ENCODE data around the gene AIRE.
"Not testable (repeated sequence)": the region's sequence is repeated elsewhere in the genome, so short reads cannot be mapped to it uniquely, and the experiment has no call there.

The AIRE gene

GRCh38 chr21:44267655-44268142 is 18.0 kb upstream of the AIRE start:
- DNase-seq = peak; percentile 32 to 39

- no peak for DNase-seq
Measured at GRCh38 chr21:44269090-44269489, 16.6 kb upstream of the AIRE start.

DNA sequence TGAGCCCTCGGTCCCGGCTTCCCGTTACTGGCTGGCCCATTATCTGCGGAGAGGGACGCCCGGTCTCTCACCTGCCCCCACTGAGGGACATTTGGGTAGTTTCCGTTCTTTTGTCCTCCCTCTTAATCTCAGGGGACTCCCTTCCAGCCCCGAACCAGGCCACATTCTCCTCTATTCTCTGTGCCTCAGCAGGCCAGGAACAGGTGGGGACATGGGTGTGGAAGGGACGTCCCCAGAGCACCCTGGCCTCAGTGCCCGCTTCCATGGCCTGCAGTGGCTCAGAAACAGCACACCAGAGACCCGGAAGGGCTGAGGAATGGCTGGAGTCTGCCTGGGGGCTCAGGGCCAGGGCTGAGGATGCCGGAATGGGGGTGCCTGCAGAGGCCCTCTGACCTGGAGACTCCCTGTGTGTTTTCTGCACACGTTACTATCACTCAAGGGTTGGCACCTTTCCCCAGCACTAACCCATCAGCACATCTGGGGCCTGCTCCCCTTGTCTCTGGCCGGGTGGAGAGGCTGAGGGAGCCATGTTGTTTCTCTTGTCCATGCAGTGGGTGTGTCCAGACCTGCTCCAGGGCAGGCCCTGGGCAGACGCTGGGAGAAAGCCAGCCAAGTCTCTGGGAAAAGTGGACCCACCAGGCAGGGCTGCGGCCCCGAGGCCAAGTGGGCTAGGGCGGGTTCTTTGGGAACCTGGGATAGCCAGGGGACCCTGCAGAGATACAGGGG is 14.0 kb upstream of the AIRE start:
- no peak for DNase-seq

DNA sequence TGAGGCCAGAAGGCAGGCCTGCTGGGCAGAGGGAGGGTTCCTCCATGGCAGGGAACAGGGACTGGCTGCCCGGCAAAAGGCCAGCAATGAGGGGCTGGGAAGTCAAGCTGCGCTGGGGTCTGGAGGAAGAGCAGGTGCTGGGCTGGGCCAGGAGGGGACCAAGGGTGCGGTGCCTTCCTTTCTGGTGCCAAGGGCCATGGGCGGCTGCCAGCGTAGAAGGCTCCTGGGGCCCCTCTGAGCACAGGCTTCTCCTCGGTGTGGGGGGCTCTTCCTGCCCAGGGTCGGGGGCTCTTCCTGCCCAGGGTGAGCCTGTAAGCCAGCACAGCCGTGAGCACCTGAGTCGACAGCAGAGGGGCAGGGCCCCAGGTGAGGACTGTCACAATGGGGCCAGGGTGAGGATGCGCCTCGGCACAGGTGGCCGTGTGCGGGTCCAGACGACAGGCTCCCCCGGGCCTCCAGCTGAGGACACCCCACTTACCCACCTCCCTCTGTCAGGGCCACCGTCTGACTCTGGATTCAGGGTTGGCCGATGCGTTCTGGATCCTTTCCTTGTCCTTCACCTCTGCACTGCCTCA is 13.3 kb upstream of the AIRE start:
- DNase-seq = no peak

- DNase-seq = no peak
Measured at GRCh38 chr21:44273046-44273445, 12.6 kb upstream of the AIRE start.

DNA sequence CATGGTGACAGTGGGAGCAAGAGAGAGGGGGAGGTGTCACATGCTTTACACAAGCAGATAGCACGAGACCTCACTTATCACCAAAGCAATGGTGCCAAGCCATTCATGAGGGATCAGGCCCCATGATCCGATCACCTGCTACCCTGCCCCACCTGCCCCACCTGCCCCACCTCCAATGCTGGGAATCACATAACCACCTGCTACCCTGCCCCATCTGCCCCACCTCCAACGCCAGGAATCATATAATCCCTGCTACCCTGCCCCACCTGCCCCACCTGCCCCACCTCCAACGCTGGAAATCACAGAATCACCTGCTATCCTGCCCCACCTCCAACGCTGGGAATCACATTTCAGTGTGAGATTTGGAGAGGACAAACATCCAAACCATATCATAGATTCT is 10.6 kb upstream of the AIRE start:
- no peak for DNase-seq

DNA sequence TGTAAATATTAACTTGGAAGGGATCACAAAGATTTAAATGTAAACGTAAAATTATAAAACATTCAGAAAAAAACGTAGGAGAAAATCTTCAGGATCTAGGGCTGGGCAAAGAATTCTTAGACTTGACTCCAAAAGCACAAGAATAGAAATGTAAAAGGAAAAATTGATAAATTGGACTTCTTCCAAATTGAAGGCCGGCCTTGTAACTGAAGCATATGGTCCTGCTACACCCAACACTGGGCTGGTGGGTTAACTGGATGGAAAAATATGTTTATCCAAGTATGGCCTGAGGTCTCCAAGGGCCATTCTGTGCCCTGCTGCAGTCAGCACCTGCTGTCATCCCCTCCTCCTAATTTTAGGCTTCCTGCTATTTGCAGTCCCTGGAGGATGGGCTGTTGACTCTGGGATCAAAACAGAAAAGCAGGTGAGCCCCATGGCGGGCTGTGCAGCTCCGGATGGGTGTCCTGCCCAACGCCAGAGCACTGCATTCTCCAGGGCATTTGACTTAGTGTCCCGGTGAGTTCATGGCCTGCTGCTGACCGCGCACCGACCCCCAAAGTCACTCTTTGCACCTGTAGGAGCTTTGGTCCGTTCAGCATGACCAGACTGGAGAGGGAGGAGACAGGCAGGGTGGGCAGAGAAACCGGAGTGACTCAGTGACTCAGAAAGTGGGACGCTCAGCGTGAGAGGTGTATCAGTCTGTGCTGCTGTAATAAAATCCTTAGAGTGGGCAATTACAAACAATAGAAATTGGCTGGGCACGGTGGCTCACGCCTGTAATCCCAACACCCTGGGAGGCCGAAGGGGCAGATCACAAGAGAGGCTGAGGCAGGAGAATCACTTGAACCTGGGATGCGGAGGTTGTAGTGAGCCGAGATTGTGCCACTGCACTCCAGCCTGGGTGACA is 6.1 kb upstream of the AIRE start:
- no peak for DNase-seq

DNA sequence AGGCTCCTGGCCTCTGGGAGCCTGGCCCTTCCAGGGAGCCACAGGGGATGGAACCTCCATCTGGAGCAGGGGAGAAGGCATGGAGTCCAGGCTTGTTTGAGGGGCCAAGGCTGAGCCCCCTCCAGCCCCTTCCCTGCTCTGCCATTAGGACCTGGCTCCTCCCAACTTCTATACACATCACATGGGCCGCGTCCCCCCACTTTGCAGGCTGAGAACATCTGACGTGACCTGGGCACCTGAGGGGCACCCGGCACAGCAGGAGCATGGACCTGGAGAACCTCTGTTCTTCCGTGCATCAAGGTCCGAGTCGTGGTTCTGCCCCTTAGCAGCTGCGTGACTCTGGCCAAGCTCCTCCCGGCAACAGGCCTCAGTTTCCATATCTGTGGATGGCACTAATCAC is 3.9 kb upstream of the AIRE start:
- DNase-seq = no peak

GRCh38 chr21:44282370-44282769 is 3.3 kb upstream of the AIRE start:
- DNase-seq = no peak

DNA sequence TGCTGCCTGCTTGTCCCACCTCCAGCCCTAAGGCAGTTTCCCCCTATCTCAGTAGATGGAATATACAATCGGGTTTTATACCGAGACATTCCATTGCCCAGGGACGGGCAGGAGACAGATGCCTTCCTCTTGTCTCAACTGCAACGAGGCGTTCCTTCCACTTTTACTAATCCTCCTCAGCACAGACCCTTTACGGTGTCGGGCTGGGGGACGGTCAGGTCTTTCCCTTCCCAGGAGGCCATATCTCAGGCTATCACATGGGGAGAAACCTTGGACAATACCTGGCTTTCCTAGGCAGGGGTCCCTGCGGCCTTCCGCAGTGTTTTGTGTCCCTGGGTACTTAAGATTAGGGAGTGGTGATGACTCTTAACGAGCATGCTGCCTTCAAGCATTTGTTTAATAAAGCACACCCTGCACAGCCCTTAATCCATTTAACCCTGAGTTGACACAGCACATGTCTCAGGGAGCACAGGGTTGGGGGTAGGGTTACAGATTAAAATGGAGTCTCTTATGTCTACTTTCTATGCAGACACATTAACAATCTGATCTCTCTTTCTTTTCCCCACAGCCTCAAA is 2.4 kb upstream of the AIRE start:
- not testable (repeated sequence) for DNase-seq

- no peak for DNase-seq
Measured at GRCh38 chr21:44283948-44284347, 1.7 kb upstream of the AIRE start.

GRCh38 chr21:44286086-44286715 is 525 bp downstream of the AIRE start:
- DNase-seq = no peak

DNA sequence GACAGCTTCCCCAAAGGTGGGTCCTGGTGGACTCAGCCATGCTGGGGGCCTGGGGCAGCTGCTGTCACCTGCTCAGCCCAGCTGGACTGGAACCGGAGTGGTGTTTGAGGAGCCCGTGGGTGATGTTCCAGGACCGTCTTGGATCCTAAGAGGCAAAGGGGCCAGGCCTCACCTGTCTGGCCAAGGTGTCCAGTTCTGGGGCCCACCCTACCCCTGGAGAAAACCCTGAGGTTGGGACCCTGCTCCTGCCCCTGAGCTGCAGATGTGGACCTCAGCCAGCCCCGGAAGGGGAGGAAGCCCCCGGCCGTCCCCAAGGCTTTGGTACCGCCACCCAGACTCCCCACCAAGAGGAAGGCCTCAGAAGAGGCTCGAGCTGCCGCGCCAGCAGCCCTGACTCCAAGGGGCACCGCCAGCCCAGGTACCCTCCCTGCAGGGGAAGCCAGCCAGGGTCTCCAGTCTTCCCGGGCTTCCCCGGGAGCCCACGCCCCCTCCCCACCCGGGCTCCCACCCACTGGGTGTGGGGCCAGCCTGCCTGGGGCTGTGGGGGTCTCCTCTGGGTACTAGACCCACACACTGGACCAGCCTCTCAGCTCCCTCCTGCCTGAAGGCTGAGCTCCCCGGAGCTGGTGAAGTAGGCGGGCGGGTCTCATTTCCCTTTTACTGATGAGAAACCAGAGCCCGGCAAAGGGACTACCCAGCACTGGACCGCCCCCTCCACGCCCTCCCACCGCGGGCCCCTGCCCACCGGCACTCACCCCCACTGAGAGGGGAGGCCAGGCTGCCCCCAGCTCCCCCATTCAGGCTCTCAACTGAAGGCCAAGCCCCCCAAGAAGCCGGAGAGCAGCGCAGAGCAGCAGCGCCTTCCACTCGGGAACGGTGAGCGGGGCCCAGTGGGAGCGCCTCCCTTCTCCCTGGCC is 1.3 kb downstream of the AIRE start:
- DNase-seq = no peak

DNA sequence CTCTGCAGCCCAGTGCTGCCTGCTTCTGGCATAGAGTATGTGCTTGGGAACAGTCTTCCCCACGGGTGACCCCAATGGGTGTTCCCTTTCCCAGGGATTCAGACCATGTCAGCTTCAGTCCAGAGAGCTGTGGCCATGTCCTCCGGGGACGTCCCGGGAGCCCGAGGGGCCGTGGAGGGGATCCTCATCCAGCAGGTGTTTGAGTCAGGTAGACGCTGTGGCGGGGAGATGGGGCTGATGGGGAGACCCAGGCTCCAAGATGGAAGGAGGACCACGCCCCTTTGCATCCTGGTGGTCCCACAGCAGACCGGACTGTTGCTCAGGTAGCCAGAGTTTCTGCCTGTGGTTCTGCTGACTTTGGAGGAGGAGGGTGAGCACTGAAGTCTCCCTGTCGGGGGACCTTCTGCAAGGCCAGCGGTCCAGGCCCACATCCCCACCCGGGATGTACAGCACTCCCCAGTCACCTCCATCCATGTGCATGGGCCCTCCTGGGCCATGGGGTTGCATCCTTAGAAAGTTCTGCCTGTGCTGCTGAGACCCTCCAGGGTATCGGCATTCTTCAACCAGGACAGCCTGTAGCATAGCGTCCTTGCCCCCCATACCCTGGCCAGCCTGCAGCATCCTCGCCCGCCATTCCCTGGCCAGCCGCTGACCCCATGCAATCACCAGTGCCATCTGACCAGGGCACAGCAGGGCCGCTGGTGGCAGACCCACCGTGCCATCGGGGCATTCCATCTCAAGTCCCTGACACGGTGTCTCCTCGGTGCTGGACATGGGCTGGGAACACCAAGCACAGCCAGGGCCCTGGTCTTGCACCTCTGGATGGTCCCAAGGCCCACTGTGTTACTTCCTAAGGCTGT is 2.8 kb downstream of the AIRE start:
- no peak for DNase-seq

DNA sequence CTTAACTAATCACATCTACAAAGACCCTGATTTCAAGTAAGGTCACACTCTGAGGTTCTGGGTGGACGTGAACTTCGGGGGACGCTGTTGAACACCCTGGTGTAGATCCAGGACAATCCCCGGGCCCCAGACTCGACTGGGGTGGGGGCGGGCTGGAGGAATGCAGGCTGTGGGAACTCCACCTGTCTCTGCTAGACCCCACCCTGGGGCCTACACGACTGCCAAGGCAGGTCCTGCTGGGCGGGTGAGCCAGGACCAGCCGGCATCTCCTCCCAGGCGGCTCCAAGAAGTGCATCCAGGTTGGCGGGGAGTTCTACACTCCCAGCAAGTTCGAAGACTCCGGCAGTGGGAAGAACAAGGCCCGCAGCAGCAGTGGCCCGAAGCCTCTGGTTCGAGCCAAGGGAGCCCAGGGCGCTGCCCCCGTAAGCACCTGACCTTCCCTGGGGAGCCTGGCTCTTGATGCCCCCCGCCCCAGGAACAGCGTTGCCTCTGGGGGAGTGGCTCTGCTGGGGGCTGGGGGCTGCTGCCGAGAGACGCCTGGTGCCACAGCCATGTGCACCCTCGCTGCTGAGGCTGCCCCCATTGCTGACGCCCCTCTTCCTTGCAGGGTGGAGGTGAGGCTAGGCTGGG is 3.8 kb downstream of the AIRE start:
- DNase-seq = no peak

DNA sequence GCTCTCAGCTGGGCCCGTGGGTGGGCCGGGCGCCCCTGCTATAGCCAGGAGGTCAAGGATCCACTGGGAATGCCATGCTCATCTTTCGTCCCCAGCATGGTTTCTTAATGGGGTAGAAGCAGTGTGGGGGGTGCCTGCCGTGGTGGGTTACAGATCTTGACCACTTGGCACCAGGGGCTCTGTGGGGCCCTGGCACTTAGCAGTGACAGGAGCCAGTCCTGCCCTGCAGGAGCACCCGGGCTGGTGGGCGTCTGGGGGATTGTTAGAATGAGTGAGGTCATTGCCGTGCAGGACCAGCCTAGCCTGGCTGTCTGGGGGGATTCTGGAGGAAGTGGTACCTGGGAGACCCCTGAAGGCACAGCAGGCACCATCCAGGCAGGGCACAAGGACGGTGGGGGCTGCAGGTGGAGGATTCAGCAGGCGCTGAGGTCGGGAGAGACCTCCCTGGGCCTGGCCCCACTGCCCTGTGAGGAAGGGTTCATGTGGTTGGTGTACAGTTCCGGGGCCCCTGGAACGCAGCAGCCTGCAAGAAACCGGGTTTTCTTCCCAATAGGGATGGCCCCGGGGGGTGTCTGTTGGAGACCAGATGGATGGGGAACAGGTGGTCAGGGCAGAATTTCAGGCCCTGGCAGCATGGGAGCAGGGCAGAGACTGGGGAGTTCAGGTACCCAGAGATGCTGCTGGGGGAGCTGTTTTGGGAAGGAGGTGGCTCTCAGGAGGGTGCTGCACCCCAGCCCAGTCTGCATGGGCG is 4.8 kb downstream of the AIRE start:
- no peak for DNase-seq

- DNase-seq = no peak
Measured at GRCh38 chr21:44291078-44291935, 5.6 kb downstream of the AIRE start.
